Measurements from ENCODE around the gene CETN3. TPM values are rescaled to one million over a fixed set of nuclear protein-coding genes. Genes with fewer than 3 reads are reported as not detected.
"Not testable (repeated sequence)": the region's sequence is repeated elsewhere in the genome, so short reads cannot be mapped to it uniquely, and the experiment has no call there.

The CETN3 gene
- total RNA-seq, 1 donor from 2014 or later = 26.9 TPM

- ATAC-seq (no peak), DNase-seq (no peak)
- intact Hi-C loops (cut with micrococcal nuclease) = no loop called here
Measured at GRCh38 chr5:90386099-90386710, 23.4 kb downstream of the CETN3 start.

- intact Hi-C loops (cut with micrococcal nuclease) = no loop called here
- no peak for ATAC-seq
- DNase-seq = no peak
Measured at GRCh38 chr5:90384389-90384788, 25.2 kb downstream of the CETN3 start.

GRCh38 chr5:90383903-90384302 is 25.7 kb downstream of the CETN3 start:
- intact Hi-C loops (cut with micrococcal nuclease) = no loop called here
- DNase-seq (no peak), ATAC-seq (no peak)

- no peak for DNase-seq
- intact Hi-C loops (cut with micrococcal nuclease) = no loop called here
- no peak for ATAC-seq
Measured at GRCh38 chr5:90381213-90381929, 28.2 kb downstream of the CETN3 start.

- ATAC-seq = no peak
- no peak for DNase-seq
- intact Hi-C loops (cut with micrococcal nuclease) = no loop called here
Measured at GRCh38 chr5:90379652-90380051, 29.9 kb downstream of the CETN3 start.

GRCh38 chr5:90378752-90379151 is 30.8 kb downstream of the CETN3 start:
- ATAC-seq (no peak), DNase-seq (no peak)
- intact Hi-C loops (cut with micrococcal nuclease) = no loop called here

GRCh38 chr5:90371269-90371668 is 38.3 kb downstream of the CETN3 start:
- intact Hi-C loops (cut with micrococcal nuclease); DNase-seq; ATAC-seq: not testable (repeated sequence)

GRCh38 chr5:90368454-90369246 is 40.9 kb downstream of the CETN3 start:
- DNase-seq = no peak
- intact Hi-C loops (cut with micrococcal nuclease) = no loop called here
- no peak for ATAC-seq

GRCh38 chr5:90367879-90368278 is 41.7 kb downstream of the CETN3 start:
- intact Hi-C loops (cut with micrococcal nuclease) = no loop called here
- ATAC-seq = no peak
- no peak for DNase-seq

- DNase-seq = no peak
- no peak for ATAC-seq
- intact Hi-C loops (cut with micrococcal nuclease) = no loop called here
Measured at GRCh38 chr5:90366948-90367347, 42.6 kb downstream of the CETN3 start.

GRCh38 chr5:90365328-90365727 is 44.2 kb downstream of the CETN3 start:
- intact Hi-C loops (cut with micrococcal nuclease) = no loop called here
- ATAC-seq = no peak

GRCh38 chr5:90359073-90359920 is 50.3 kb downstream of the CETN3 start:
- intact Hi-C loops (cut with micrococcal nuclease) = no loop called here
- DNase-seq (no peak), ATAC-seq (no peak)

More at GRCh38 chr5:90365328-90365727, 44.2 kb downstream of the CETN3 start:
- DNase-seq = no peak

- ATAC-seq (no peak), DNase-seq (no peak)
- intact Hi-C loops (cut with micrococcal nuclease) = no loop called here
Measured at GRCh38 chr5:90356622-90357021, 52.9 kb downstream of the CETN3 start.

GRCh38 chr5:90356176-90356575 is 53.4 kb downstream of the CETN3 start:
- ATAC-seq = no peak
- no peak for DNase-seq
- intact Hi-C loops (cut with micrococcal nuclease) = no loop called here

- intact Hi-C loops (cut with micrococcal nuclease) = no loop called here
- no peak for ATAC-seq
Measured at GRCh38 chr5:90355635-90356034, 53.9 kb downstream of the CETN3 start.

GRCh38 chr5:90353254-90353653 is 56.3 kb downstream of the CETN3 start:
- no peak for DNase-seq
- intact Hi-C loops (cut with micrococcal nuclease) = no loop called here
- ATAC-seq = no peak

More at GRCh38 chr5:90355635-90356034, 53.9 kb downstream of the CETN3 start:
- DNase-seq = no peak

GRCh38 chr5:90351101-90351500 is 58.5 kb downstream of the CETN3 start:
- ATAC-seq = no peak
- intact Hi-C loops (cut with micrococcal nuclease) = no loop called here

GRCh38 chr5:90347462-90347861 is 62.1 kb downstream of the CETN3 start:
- ATAC-seq (no peak), DNase-seq (no peak)
- intact Hi-C loops (cut with micrococcal nuclease) = no loop called here

More at GRCh38 chr5:90351101-90351500, 58.5 kb downstream of the CETN3 start:
- DNase-seq = no peak

- no peak for ATAC-seq
- intact Hi-C loops (cut with micrococcal nuclease) = no loop called here
Measured at GRCh38 chr5:90345684-90346083, 63.9 kb downstream of the CETN3 start.

More at GRCh38 chr5:90345684-90346083, 63.9 kb downstream of the CETN3 start:
- DNase-seq = no peak
